Retinal pigment epithelial cell (primary cell): ENCODE data around the gene UGT1A10.
A peak's percentile ranks its signal among the peaks of the same experiment; 100 is the strongest.

Source experiments
- DNase-seq: peaks from one replicate; pipeline ENCODE4 v3.0.0-alpha.2; 2010; ENCODE audit warnings: low read depth
- H3K4me3 ChIP-seq: 2 replicates; pipeline ENCODE4 v1.5.1; 2011; ENCODE audit warnings: mild to moderate bottlenecking, low read length, control low read depth, moderate library complexity
- CTCF ChIP-seq: conservative IDR thresholded peaks from 2 replicates; pipeline ENCODE4 v1.5.1; 2011; ENCODE audit warnings: low read depth, low read length, control low read depth, inconsistent platforms

The UGT1A10 gene

GRCh38 chr2:233815861-233816260 is 179.6 kb downstream of the UGT1A10 start:
- peak; percentile 7 for DNase-seq
- TF ChIP-seq CTCF = no peak
- H3K4me3 ChIP-seq = no peak overlapping the region

GRCh38 chr2:233816334-233816733 is 180.1 kb downstream of the UGT1A10 start:
- no peak for DNase-seq
- TF ChIP-seq CTCF = no peak
- H3K4me3 ChIP-seq = no peak overlapping the region

GRCh38 chr2:233816771-233817170 is 180.5 kb downstream of the UGT1A10 start:
- no peak for DNase-seq
- no peak overlapping the region for H3K4me3 ChIP-seq
- TF ChIP-seq CTCF = no peak

GRCh38 chr2:233817361-233817911 is 181.2 kb downstream of the UGT1A10 start:
- H3K4me3 ChIP-seq = no peak overlapping the region
- DNase-seq = no peak
- TF ChIP-seq CTCF = no peak

- H3K4me3 ChIP-seq = no peak overlapping the region
- no peak for TF ChIP-seq CTCF
- DNase-seq = no peak
Observed at GRCh38 chr2:233817995-233818638, 181.9 kb downstream of the UGT1A10 start.

- DNase-seq = no peak
- no peak for TF ChIP-seq CTCF
- no peak overlapping the region for H3K4me3 ChIP-seq
Observed at GRCh38 chr2:233818639-233819621, 182.7 kb downstream of the UGT1A10 start.
